GM13977 (cell line): ENCODE measurements around the gene GALM.
"Not testable (repeated sequence)": the region's sequence is repeated elsewhere in the genome, so short reads cannot be mapped to it uniquely, and the experiment has no call there.

Experiments
- DNase-seq: peaks from one replicate; pipeline ENCODE4 v3.0.0; 2012; ENCODE audit warnings: low spot score
- CTCF ChIP-seq: IDR thresholded peaks from 2 replicates; pipeline ENCODE4 v1.5.1; 2012; ENCODE audit warnings: mild to moderate bottlenecking, control low read depth; ENCODE audit not compliant: insufficient read depth; ENCODE audit errors: extremely low read depth, missing control alignments
- in situ Hi-C: fragments of 300-500 bp; cut with MboI; formaldehyde crosslinking; loops from one replicate; pipeline ENCODE4 v1.12.0; 2022; ENCODE audit warnings: low sequenced_read_pairs, low pct_unique_long_range_greater_than_20kb, mixed read lengths, inconsistent platforms; ENCODE audit not compliant: unreplicated experiment

The GALM gene

GRCh38 chr2:38700881-38701458 lies 35.1 kb downstream of the GALM start:
- DNase-seq: no peak
- no peak for TF ChIP-seq CTCF
- in situ Hi-C loops: no loop called here

- no peak for TF ChIP-seq CTCF
- in situ Hi-C loops: no loop called here
- DNase-seq: no peak
Observed at GRCh38 chr2:38701542-38701941, 35.6 kb downstream of the GALM start.

- in situ Hi-C loops: no loop called here
- DNase-seq: no peak
- TF ChIP-seq CTCF: no peak
Observed at GRCh38 chr2:38702413-38702812, 36.5 kb downstream of the GALM start.

GRCh38 chr2:38703336-38703735 lies 37.4 kb downstream of the GALM start:
- DNase-seq, in situ Hi-C loops: not testable (repeated sequence)

GRCh38 chr2:38704664-38705063 lies 38.8 kb downstream of the GALM start:
- in situ Hi-C loops: no loop called here
- DNase-seq: no peak
- no peak for TF ChIP-seq CTCF

GRCh38 chr2:38706846-38707345 lies 41.0 kb downstream of the GALM start:
- TF ChIP-seq CTCF: no peak
- in situ Hi-C loops: no loop called here

GRCh38 chr2:38708491-38708890 lies 42.6 kb downstream of the GALM start:
- DNase-seq, in situ Hi-C loops: not testable (repeated sequence)

More at GRCh38 chr2:38706846-38707345, 41.0 kb downstream of the GALM start:
- no peak for DNase-seq
